Measurements from ENCODE around the gene APOBEC3C. TPM values are rescaled to one million over a fixed set of nuclear protein-coding genes. Genes with fewer than 3 reads are reported as not detected.
"Not testable (repeated sequence)": the region's sequence is repeated elsewhere in the genome, so short reads cannot be mapped to it uniquely, and the experiment has no call there.

APOBEC3C gene
- total RNA-seq, 1 experiment from 2014 or later, result 32.1 TPM

GRCh38 chr22:39055658-39056057, 41.6 kb downstream of the APOBEC3C start:
- H3K27me3 ChIP-seq (ENCODE audit: insufficient read depth, low read length), result no peaks in the 10 kb centered on the region
- H2BK12ac ChIP-seq (ENCODE audit: insufficient read length, low read depth, low read length), result no peak overlapping the region
- Mint-ChIP-seq H3K27ac (no peak overlapping the region), H3K4me1 (peaks cover 14 to 23% of the 10 kb centered on the region in 2 experiments), H3K4me3 (no peak overlapping the region), H3K9me3 (peaks cover 2 to 8% of the 10 kb centered on the region in 2 experiments; a peak in 4 of 5 replicates), H3K27me3 (ENCODE audit: low read depth) (peaks cover 7% of the 10 kb centered on the region), H3K36me3 (ENCODE audit: insufficient read depth in 1 of 3, low read depth in 3 of 3) (peaks cover 3 to 7% (median 3%) of the 10 kb centered on the region in 3 experiments; a peak in 5 of 7 replicates)
- no peak overlapping the region for H4K5ac ChIP-seq (ENCODE audit: insufficient read length, low read depth, low read length)
- H3K56ac ChIP-seq (ENCODE audit: insufficient read length, low read depth, low read length), result no peak overlapping the region
- H3K4me1 ChIP-seq (ENCODE audit: insufficient read depth, low read length), result peaks cover 3% of the 10 kb centered on the region; the same call in 1 of the 2 replicates
- H3K23ac ChIP-seq (ENCODE audit: insufficient read length, low read depth, low read length), result no peak overlapping the region
- no peak overlapping the region for H2BK15ac ChIP-seq (ENCODE audit: low read depth, low read length)
- TF ChIP-seq, protein P1, sequence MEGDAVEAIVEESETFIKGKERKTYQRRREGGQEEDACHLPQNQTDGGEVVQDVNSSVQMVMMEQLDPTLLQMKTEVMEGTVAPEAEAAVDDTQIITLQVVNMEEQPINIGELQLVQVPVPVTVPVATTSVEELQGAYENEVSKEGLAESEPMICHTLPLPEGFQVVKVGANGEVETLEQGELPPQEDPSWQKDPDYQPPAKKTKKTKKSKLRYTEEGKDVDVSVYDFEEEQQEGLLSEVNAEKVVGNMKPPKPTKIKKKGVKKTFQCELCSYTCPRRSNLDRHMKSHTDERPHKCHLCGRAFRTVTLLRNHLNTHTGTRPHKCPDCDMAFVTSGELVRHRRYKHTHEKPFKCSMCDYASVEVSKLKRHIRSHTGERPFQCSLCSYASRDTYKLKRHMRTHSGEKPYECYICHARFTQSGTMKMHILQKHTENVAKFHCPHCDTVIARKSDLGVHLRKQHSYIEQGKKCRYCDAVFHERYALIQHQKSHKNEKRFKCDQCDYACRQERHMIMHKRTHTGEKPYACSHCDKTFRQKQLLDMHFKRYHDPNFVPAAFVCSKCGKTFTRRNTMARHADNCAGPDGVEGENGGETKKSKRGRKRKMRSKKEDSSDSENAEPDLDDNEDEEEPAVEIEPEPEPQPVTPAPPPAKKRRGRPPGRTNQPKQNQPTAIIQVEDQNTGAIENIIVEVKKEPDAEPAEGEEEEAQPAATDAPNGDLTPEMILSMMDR (conservative IDR thresholded peaks at IDR 0.05), result no peak
- no CpG with 5 or more reads among the region's 11 CpGs for WGBS (ENCODE audit: extremely low coverage, insufficient read length, low lambda C conversion rate)
- H3K18ac ChIP-seq (ENCODE audit: insufficient read length, low read depth, low read length), result no peak overlapping the region
- no peaks in the 10 kb centered on the region for H3K79me1 ChIP-seq (ENCODE audit: insufficient read depth, low read depth, low read length, poor library complexity, severe bottlenecking)
- no peak overlapping the region for H3K9ac ChIP-seq (ENCODE audit: extremely low read depth, insufficient read length, low read length)
- H3K14ac ChIP-seq (ENCODE audit: insufficient read depth, low read length), result no peak overlapping the region
- no peak overlapping the region for H2AFZ ChIP-seq (ENCODE audit: low read length)
- no peak overlapping the region for H3K4ac ChIP-seq (ENCODE audit: low read depth, low read length)
- no peak overlapping the region for H2BK120ac ChIP-seq (ENCODE audit: low read depth, low read length, poor library complexity, severe bottlenecking)
- H2BK20ac ChIP-seq (ENCODE audit: low read depth, low read length, poor library complexity, severe bottlenecking), result no peak overlapping the region
- no peak overlapping the region for H2BK5ac ChIP-seq (ENCODE audit: insufficient read length, low read length)
- H3K4me2 ChIP-seq (ENCODE audit: insufficient read depth, insufficient read length, low read length), result no peak overlapping the region
- no peak overlapping the region for H3T11ph ChIP-seq (ENCODE audit: low read length)
- H4K8ac ChIP-seq (replicated peaks; ENCODE audit: insufficient read length, low read depth, low read length), result no peak overlapping the region
- no peaks in the 10 kb centered on the region for H3K9me3 ChIP-seq (ENCODE audit: control insufficient read depth, low read depth, low read length)
- H4K91ac ChIP-seq (ENCODE audit: insufficient read length, low read depth, low read length), result no peak overlapping the region
- H4K20me1 ChIP-seq (ENCODE audit: control insufficient read depth, insufficient read depth, insufficient read length), result no peaks in the 10 kb centered on the region
- H3K79me2 ChIP-seq (ENCODE audit: insufficient read depth, low read length), result no peaks in the 10 kb centered on the region
- no peaks in the 10 kb centered on the region for H3K23me2 ChIP-seq (ENCODE audit: insufficient read length, low read depth, low read length, poor library complexity, severe bottlenecking)
- H2AK5ac ChIP-seq (ENCODE audit: insufficient read length, low read length), result no peak overlapping the region
- H3K27ac ChIP-seq (ENCODE audit: insufficient read length, low read depth, low read length), result no peak overlapping the region
- no peak for DNase-seq

GRCh38 chr22:39061290-39061689, 47.2 kb downstream of the APOBEC3C start:
- H4K5ac ChIP-seq (ENCODE audit: insufficient read length, low read depth, low read length); H3K14ac ChIP-seq (ENCODE audit: insufficient read depth, low read length); H2BK5ac ChIP-seq (ENCODE audit: insufficient read length, low read length); H3K9me3 Mint-ChIP-seq; H3K9ac ChIP-seq (ENCODE audit: extremely low read depth, insufficient read length, low read length); H2BK20ac ChIP-seq (ENCODE audit: low read depth, low read length, poor library complexity, severe bottlenecking); H3K27ac Mint-ChIP-seq; H3K4me2 ChIP-seq (ENCODE audit: insufficient read depth, insufficient read length, low read length); H3K23me2 ChIP-seq (ENCODE audit: insufficient read length, low read depth, low read length, poor library complexity, severe bottlenecking); H2BK12ac ChIP-seq (ENCODE audit: insufficient read length, low read depth, low read length); H3K27me3 Mint-ChIP-seq (ENCODE audit: low read depth); H3K27me3 ChIP-seq (ENCODE audit: insufficient read depth, low read length); H2AK5ac ChIP-seq (ENCODE audit: insufficient read length, low read length); H2BK15ac ChIP-seq (ENCODE audit: low read depth, low read length); H3K79me2 ChIP-seq (ENCODE audit: insufficient read depth, low read length); H3K27ac ChIP-seq (ENCODE audit: insufficient read length, low read depth, low read length); H4K20me1 ChIP-seq (ENCODE audit: control insufficient read depth, insufficient read depth, insufficient read length); H2AFZ ChIP-seq (ENCODE audit: low read length); H3K18ac ChIP-seq (ENCODE audit: insufficient read length, low read depth, low read length); H4K91ac ChIP-seq (ENCODE audit: insufficient read length, low read depth, low read length); H3K4ac ChIP-seq (ENCODE audit: low read depth, low read length); H2BK120ac ChIP-seq (ENCODE audit: low read depth, low read length, poor library complexity, severe bottlenecking); H3K9me3 ChIP-seq (ENCODE audit: control insufficient read depth, low read depth, low read length); H3T11ph ChIP-seq (ENCODE audit: low read length); H3K4me3 Mint-ChIP-seq; H3K36me3 Mint-ChIP-seq (ENCODE audit: insufficient read depth in 1 of 3, low read depth in 3 of 3); H4K8ac ChIP-seq (replicated peaks; ENCODE audit: insufficient read length, low read depth, low read length); H3K4me1 ChIP-seq (ENCODE audit: insufficient read depth, low read length); H3K79me1 ChIP-seq (ENCODE audit: insufficient read depth, low read depth, low read length, poor library complexity, severe bottlenecking); H3K4me1 Mint-ChIP-seq; DNase-seq; H3K56ac ChIP-seq (ENCODE audit: insufficient read length, low read depth, low read length); H3K23ac ChIP-seq (ENCODE audit: insufficient read length, low read depth, low read length): not testable (repeated sequence)
- no CpG with 5 or more reads among the region's 6 CpGs for WGBS (ENCODE audit: extremely low coverage, insufficient read length, low lambda C conversion rate)
